ENCODE data around the gene CCSAP.

Gene CCSAP

DNA sequence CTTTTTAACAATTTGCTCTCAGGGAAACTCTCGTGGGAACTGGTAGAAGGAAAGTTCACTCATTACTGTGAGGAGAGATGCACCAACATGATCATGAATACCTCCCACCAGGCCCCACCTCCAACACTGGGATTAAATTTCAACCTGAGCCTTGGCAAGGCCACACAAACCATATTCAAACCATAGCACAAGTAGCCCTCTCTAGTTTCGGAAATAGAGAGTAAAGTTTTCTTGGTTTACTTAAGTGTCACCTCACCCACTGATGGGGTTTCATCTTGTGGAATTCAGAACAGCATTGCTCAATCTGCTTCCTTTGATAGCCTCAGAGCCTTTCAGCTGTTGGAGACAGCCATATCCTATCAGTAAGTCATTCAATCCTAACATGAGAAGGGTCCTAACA lies 25.5 kb upstream of the CCSAP start:
- Histone ChIP-seq H3K9ac (ENCODE audit: low read length in 5 of 5) (no peak overlapping the region), H3K4me1 (ENCODE audit: control insufficient read depth in 5 of 5, insufficient read depth in 5 of 5, low read length in 5 of 5) (no peaks in the 10 kb centered on the region), H3K27me3 (ENCODE audit: control insufficient read depth in 5 of 5, insufficient read depth in 4 of 5, low read length in 5 of 5) (peaks cover 2 to 12% (median 7%) of the 10 kb centered on the region in 5 donors), H3K36me3 (ENCODE audit: control insufficient read depth in 5 of 5, insufficient read depth in 5 of 5, low read length in 5 of 5) (no peaks in the 10 kb centered on the region), H3K9me3 (ENCODE audit: control insufficient read depth in 5 of 5, low read length in 5 of 5) (peaks cover 0 to 5% (median 0%) of the 10 kb centered on the region in 5 donors), H3K27ac (ENCODE audit: low read depth, low read length) (no peak overlapping the region), H3K4me3 (ENCODE audit: low read depth in 1 of 5, low read length in 5 of 5) (no peak overlapping the region)

DNA sequence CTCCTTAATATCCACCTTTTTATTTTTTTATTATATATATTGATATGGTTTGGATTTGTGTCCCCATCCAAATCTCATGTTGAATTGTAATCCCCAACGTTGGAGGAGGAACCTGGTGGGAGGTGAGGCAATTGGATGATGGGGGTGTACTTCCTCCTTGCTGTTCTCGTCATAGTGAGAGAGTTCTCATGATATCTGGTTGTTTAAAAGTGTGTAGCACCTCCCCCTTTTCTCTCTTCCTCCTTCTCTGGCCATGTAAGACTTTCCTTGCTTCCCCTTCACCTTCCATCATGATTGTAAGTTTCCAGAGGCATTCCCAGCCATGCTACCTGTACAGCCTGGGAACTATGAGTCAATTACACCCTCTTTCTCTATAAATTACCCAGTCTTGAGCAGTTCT lies 22.7 kb upstream of the CCSAP start:
- no peak overlapping the region for H3K4me3 ChIP-seq (ENCODE audit: low read depth in 1 of 5, low read length in 5 of 5)
- no peak overlapping the region for H3K9ac ChIP-seq (ENCODE audit: low read length in 5 of 5)
- peaks cover 0 to 5% (median 0%) of the 10 kb centered on the region in 5 donors for H3K9me3 ChIP-seq (ENCODE audit: control insufficient read depth in 5 of 5, low read length in 5 of 5)
- no peak overlapping the region for H3K27ac ChIP-seq (ENCODE audit: low read depth, low read length)
- no peaks in the 10 kb centered on the region for H3K4me1 ChIP-seq (ENCODE audit: control insufficient read depth in 5 of 5, insufficient read depth in 5 of 5, low read length in 5 of 5)
- H3K27me3 ChIP-seq (ENCODE audit: control insufficient read depth in 5 of 5, insufficient read depth in 4 of 5, low read length in 5 of 5), result peaks cover 4 to 15% (median 10%) of the 10 kb centered on the region in 5 donors
- H3K36me3 ChIP-seq (ENCODE audit: control insufficient read depth in 5 of 5, insufficient read depth in 5 of 5, low read length in 5 of 5), result no peaks in the 10 kb centered on the region

DNA sequence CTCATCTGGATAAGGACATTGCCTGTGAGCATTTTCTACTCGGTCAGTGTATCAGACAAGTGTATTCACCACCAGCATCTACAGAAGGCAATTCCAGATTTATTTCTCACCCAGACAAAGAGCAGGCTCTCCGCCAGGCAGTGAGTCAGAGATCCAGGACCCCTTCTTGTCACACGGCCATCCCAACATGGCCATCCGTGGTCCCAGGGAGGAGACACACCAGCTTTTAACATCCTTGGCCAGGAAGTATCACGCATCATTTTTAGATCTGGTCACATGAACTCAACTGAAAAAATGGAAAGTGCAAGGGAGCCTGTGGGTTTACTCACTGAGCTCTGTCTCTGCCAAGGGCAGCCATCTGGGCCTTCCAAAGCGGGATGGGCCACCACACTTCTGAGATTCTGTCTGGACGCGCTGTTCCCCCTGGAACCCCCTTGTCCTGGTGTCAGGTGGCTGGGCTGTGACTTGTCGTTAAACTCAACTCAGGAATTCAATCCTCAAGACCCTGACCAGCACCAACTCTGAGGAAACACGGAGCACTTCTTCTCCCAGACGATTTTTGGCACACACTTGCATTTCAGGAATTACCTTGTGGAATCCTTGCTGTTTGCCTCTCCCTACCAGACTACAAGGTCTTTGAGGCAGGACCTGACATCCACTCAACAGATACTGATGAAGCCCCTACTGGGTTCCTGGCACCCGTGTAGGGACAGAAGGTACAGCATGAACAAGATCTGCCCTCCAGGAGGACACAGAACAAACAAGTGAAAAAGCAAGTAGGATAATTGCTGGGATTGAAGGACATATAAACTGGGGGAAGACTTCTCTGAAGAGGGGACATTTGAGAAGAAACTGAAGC lies 21.6 kb upstream of the CCSAP start:
- Histone ChIP-seq H3K4me1 (ENCODE audit: control insufficient read depth in 5 of 5, insufficient read depth in 5 of 5, low read length in 5 of 5) (no peaks in the 10 kb centered on the region), H3K9me3 (ENCODE audit: control insufficient read depth in 5 of 5, low read length in 5 of 5) (peaks cover 0 to 5% (median 0%) of the 10 kb centered on the region in 5 donors), H3K9ac (ENCODE audit: low read length in 5 of 5) (no peak overlapping the region), H3K4me3 (ENCODE audit: low read depth in 1 of 5, low read length in 5 of 5) (no peak overlapping the region), H3K36me3 (ENCODE audit: control insufficient read depth in 5 of 5, insufficient read depth in 5 of 5, low read length in 5 of 5) (no peaks in the 10 kb centered on the region), H3K27me3 (ENCODE audit: control insufficient read depth in 5 of 5, insufficient read depth in 4 of 5, low read length in 5 of 5) (peaks cover 3 to 15% (median 9%) of the 10 kb centered on the region in 5 donors), H3K27ac (ENCODE audit: low read depth, low read length) (no peak overlapping the region)

- no peaks in the 10 kb centered on the region for H3K36me3 ChIP-seq (ENCODE audit: control insufficient read depth in 5 of 5, insufficient read depth in 5 of 5, low read length in 5 of 5)
- H3K4me3 ChIP-seq (ENCODE audit: low read depth in 1 of 5, low read length in 5 of 5), result no peak overlapping the region
- H3K9ac ChIP-seq (ENCODE audit: low read length in 5 of 5), result no peak overlapping the region
- no peak overlapping the region for H3K27ac ChIP-seq (ENCODE audit: low read depth, low read length)
- peaks cover 3 to 15% (median 9%) of the 10 kb centered on the region in 5 donors for H3K27me3 ChIP-seq (ENCODE audit: control insufficient read depth in 5 of 5, insufficient read depth in 4 of 5, low read length in 5 of 5)
- H3K9me3 ChIP-seq (ENCODE audit: control insufficient read depth in 5 of 5, low read length in 5 of 5), result peaks cover 0 to 5% (median 0%) of the 10 kb centered on the region in 5 donors
- H3K4me1 ChIP-seq (ENCODE audit: control insufficient read depth in 5 of 5, insufficient read depth in 5 of 5, low read length in 5 of 5), result no peaks in the 10 kb centered on the region
Measured at GRCh38 chr1:229363723-229364122, 20.9 kb upstream of the CCSAP start.

- Histone ChIP-seq H3K36me3 (ENCODE audit: control insufficient read depth in 5 of 5, insufficient read depth in 5 of 5, low read length in 5 of 5) (no peaks in the 10 kb centered on the region), H3K4me1 (ENCODE audit: control insufficient read depth in 5 of 5, insufficient read depth in 5 of 5, low read length in 5 of 5) (no peaks in the 10 kb centered on the region), H3K9me3 (ENCODE audit: control insufficient read depth in 5 of 5, low read length in 5 of 5) (peaks cover 0 to 4% (median 0%) of the 10 kb centered on the region in 5 donors), H3K4me3 (ENCODE audit: low read depth in 1 of 5, low read length in 5 of 5) (no peak overlapping the region), H3K27me3 (ENCODE audit: control insufficient read depth in 5 of 5, insufficient read depth in 4 of 5, low read length in 5 of 5) (peaks cover 3 to 13% (median 5%) of the 10 kb centered on the region in 5 donors), H3K9ac (ENCODE audit: low read length in 5 of 5) (no peak overlapping the region), H3K27ac (ENCODE audit: low read depth, low read length) (no peak overlapping the region)
Measured at GRCh38 chr1:229360420-229360819, 17.6 kb upstream of the CCSAP start.

DNA sequence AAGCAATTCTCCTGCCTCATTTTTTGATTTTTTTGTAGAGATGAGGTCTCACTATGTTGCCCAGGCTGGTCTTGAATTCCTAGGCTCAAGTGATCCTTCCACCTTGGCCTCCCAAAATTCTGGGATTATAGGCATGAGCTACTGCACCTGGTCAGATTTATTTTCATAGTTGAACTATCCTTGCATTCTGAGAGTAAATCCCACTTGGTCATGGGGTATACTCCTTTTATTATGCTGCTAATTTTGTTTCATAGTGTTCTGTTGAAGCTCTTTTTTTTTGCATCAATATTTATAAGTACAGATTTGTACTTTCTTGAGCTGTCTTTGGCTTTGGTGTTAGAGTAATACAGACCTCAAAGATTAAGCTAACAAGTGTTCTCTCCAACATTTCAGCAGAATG lies 12.8 kb upstream of the CCSAP start:
- Histone ChIP-seq H3K27me3 (ENCODE audit: control insufficient read depth in 5 of 5, insufficient read depth in 4 of 5, low read length in 5 of 5) (peaks cover 0 to 3% (median 2%) of the 10 kb centered on the region in 5 donors), H3K4me1 (ENCODE audit: control insufficient read depth in 5 of 5, insufficient read depth in 5 of 5, low read length in 5 of 5) (no peaks in the 10 kb centered on the region), H3K4me3 (ENCODE audit: low read depth in 1 of 5, low read length in 5 of 5) (no peak overlapping the region), H3K36me3 (ENCODE audit: control insufficient read depth in 5 of 5, insufficient read depth in 5 of 5, low read length in 5 of 5) (no peaks in the 10 kb centered on the region), H3K9ac (ENCODE audit: low read length in 5 of 5) (no peak overlapping the region), H3K27ac (ENCODE audit: low read depth, low read length) (no peak overlapping the region), H3K9me3 (ENCODE audit: control insufficient read depth in 5 of 5, low read length in 5 of 5) (peaks cover 0 to 16% (median 5%) of the 10 kb centered on the region in 5 donors)

- Histone ChIP-seq H3K27me3 (ENCODE audit: control insufficient read depth in 5 of 5, insufficient read depth in 4 of 5, low read length in 5 of 5) (peaks cover 0 to 3% (median 0%) of the 10 kb centered on the region in 5 donors), H3K9me3 (ENCODE audit: control insufficient read depth in 5 of 5, low read length in 5 of 5) (peaks cover 0 to 16% (median 5%) of the 10 kb centered on the region in 5 donors), H3K4me3 (ENCODE audit: low read depth in 1 of 5, low read length in 5 of 5) (no peak overlapping the region), H3K4me1 (ENCODE audit: control insufficient read depth in 5 of 5, insufficient read depth in 5 of 5, low read length in 5 of 5) (no peaks in the 10 kb centered on the region), H3K27ac (ENCODE audit: low read depth, low read length) (no peak overlapping the region), H3K36me3 (ENCODE audit: control insufficient read depth in 5 of 5, insufficient read depth in 5 of 5, low read length in 5 of 5) (no peaks in the 10 kb centered on the region), H3K9ac (ENCODE audit: low read length in 5 of 5) (no peak overlapping the region)
Measured at GRCh38 chr1:229354226-229354625, 11.4 kb upstream of the CCSAP start.

DNA sequence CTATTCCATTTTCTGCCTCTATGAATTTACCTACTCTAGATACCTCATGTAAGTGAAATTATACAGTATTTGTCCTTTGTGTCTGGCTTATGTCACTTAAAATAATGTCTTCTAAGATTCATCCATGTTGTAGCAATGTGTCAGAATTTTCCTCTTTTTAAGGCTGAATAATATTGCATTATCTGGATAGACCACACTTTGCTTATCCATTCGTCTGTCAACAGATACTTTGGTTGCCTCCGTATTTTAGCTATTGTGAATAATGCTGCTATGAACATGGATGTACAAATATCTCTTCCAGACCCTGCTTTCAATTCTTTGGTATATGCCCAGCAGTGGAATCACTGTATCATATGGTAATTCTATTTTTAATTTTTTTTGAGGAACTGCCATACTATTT lies 10.1 kb upstream of the CCSAP start:
- peaks cover 0 to 16% (median 5%) of the 10 kb centered on the region in 5 donors for H3K9me3 ChIP-seq (ENCODE audit: control insufficient read depth in 5 of 5, low read length in 5 of 5)
- H3K27me3 ChIP-seq (ENCODE audit: control insufficient read depth in 5 of 5, insufficient read depth in 4 of 5, low read length in 5 of 5), result peaks cover 0 to 3% (median 0%) of the 10 kb centered on the region in 5 donors
- no peak overlapping the region for H3K27ac ChIP-seq (ENCODE audit: low read depth, low read length)

GRCh38 chr1:229349463-229350385 lies 6.9 kb upstream of the CCSAP start:
- Histone ChIP-seq H3K27ac (ENCODE audit: low read depth, low read length) (no peak overlapping the region), H3K9me3 (ENCODE audit: control insufficient read depth in 5 of 5, low read length in 5 of 5) (peaks cover 0 to 10% (median 5%) of the 10 kb centered on the region in 5 donors), H3K4me1 (ENCODE audit: control insufficient read depth in 5 of 5, insufficient read depth in 5 of 5, low read length in 5 of 5) (no peaks in the 10 kb centered on the region), H3K4me3 (ENCODE audit: low read depth in 1 of 5, low read length in 5 of 5) (no peak overlapping the region), H3K36me3 (ENCODE audit: control insufficient read depth in 5 of 5, insufficient read depth in 5 of 5, low read length in 5 of 5) (no peaks in the 10 kb centered on the region), H3K9ac (ENCODE audit: low read length in 5 of 5) (no peak overlapping the region), H3K27me3 (ENCODE audit: control insufficient read depth in 5 of 5, insufficient read depth in 4 of 5, low read length in 5 of 5) (peaks cover 3 to 8% (median 5%) of the 10 kb centered on the region in 5 donors)

More for the DNA sequence above, 10.1 kb upstream of the CCSAP start:
- no peak overlapping the region for H3K4me3 ChIP-seq (ENCODE audit: low read depth in 1 of 5, low read length in 5 of 5)
- H3K9ac ChIP-seq (ENCODE audit: low read length in 5 of 5), result no peak overlapping the region
- no peaks in the 10 kb centered on the region for H3K36me3 ChIP-seq (ENCODE audit: control insufficient read depth in 5 of 5, insufficient read depth in 5 of 5, low read length in 5 of 5)
- no peaks in the 10 kb centered on the region for H3K4me1 ChIP-seq (ENCODE audit: control insufficient read depth in 5 of 5, insufficient read depth in 5 of 5, low read length in 5 of 5)
